HG03196 (cell line): ENCODE results near the gene AMDHD2.

Source experiments
- ATAC-seq: cut with Tn5 transposase; IDR thresholded peaks from one replicate; pipeline ENCODE4 v1.9.1; 2021; ENCODE audit not compliant: unreplicated experiment

AMDHD2 gene

GRCh38 chr16:2515180-2515851 is 4.9 kb upstream of the AMDHD2 start:
- ATAC-seq, result no peak

DNA sequence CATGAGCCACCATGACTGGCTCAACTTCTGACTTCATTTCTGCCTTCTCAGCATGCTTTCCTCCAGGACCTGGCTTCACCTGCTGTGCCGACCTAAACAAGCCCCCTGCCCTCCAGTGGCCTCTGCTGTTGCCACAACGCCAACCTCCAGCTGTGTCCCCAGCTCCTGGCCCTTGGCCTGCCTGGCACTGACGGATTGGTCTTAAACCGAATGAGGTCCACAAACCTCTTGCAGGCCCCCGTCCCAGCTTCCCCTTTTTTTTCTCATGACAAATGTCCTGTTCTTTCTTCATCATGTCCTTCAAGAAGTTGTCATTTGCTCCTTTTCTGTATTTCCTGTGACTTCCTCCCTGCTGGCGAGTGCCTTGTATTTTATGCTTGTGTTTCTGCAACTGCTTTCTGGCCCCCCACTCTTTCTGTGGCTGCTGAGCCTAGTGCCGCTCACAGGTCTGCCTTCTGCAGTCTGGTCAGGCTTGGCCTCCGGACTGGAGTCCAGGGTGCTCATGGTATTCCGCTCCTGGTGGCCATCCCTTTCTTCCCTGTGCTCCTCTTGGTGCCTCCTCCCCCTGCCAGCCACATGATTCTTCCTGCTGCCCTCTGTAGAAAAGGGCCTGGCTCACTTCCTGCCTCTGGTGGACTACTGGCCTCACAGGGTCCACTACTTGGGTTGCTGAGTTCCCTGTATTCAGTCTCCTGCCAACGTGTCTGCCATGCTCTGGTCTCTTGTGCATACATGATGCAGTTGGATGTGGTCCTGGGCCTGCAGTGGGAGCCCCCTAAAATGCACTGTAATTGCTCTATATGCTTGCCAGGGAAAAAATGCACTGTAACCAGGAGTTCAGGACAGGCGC is 3.6 kb upstream of the AMDHD2 start:
- ATAC-seq, result no peak

DNA sequence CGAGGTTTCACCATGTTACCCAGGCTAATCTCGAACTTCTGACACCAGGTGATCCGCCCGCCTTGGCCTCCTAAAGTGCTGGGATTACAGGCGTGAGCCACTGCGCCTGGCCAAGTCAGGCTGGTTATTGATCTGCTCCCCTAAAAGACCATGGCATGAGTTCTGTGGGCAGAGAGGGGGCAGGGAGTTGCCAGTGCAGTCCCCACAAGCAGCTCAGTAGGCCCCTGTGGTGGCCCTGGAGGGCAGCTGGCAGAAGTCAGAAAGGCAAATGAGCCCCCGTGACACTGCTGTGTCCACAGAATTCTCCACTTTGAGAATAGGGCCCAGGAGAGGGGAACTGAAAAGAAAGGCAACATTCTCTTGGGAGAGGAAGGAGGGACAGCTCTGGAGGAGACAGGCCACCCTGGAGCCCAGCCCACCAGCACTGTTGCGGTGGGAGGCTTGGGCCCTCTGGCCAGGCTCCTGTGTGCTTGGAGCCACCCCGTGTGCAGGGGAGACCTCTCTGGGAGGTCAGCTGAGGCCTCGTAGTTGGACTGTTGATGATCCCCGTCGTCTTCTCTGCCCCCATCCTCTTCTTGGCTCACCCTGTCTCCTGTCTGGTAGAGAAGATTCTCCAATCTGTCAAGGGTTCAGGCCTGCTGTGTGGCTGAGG is 2.1 kb upstream of the AMDHD2 start:
- ATAC-seq, result no peak

GRCh38 chr16:2518823-2519710 is 1.1 kb upstream of the AMDHD2 start:
- no peak for ATAC-seq

DNA sequence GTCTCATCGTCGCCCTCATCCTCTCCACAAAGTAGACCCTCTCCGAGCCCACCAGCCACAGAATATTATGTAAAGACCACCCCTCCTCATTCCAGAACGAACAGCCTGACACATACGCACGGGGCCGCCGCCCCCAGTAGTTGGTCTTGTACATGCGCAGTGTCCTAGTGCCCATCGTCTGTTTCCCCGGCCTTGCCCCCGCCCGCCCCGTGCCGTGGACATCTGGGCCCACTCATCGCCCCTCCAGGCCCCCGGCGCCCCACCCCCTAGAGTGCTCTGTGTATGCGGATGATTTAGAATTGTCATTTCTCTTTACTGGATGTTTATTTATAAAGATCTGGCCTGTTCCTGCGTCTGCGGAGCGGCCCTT is 475 bp upstream of the AMDHD2 start:
- ATAC-seq, result no peak

- no peak for ATAC-seq
Measured at GRCh38 chr16:2520784-2521531, 787 bp downstream of the AMDHD2 start.

DNA sequence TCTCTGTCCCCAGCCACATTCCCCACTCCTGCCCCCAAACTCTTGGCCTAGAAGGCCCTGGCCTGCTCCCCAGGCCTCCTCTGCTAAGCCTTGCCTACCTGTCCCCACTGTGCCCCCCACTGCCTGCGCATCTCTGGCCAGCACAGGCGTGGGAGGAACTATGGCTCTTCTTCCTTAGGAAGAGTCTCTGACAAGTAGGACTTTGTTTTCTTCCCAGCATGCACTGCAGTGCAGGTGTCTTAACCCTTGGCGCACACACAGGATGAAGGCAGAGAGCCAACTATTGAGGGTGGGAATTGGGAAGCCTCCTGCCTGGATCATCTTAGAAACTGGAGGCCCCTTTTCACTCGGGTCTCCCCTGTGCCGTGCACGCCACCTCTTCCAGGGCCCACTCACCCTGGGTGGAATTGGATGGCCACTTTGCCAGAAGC is 3.6 kb downstream of the AMDHD2 start:
- no peak for ATAC-seq

DNA sequence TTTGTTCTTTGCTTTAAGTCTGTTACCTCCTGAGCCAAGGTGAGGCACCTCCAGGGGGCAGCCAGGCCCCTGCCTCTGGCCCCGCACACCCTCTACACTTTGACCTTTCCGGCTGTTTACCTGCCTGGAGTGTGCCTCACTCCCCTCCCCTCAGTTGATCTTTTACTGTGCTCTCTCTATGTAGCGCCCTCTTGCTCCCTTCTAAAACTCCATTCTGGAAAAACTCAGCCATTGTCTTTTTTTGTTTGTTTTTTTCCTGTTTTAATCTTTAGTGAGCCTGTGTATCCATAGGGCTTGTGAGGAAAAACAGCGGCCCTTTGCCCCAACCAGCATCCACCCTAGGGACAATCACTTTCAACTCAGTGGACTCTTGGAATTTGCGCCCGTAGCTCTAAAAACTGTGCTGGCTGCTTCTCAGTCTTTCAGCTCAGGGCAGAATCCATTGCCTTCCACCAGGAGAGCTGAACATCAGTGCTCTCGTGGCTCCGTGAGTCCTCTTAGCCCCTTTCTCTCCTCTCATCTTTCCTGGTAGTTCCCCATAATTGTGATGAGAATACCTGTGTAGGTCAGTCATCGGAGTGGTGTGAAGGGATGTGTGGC is 4.3 kb downstream of the AMDHD2 start:
- no peak for ATAC-seq

DNA sequence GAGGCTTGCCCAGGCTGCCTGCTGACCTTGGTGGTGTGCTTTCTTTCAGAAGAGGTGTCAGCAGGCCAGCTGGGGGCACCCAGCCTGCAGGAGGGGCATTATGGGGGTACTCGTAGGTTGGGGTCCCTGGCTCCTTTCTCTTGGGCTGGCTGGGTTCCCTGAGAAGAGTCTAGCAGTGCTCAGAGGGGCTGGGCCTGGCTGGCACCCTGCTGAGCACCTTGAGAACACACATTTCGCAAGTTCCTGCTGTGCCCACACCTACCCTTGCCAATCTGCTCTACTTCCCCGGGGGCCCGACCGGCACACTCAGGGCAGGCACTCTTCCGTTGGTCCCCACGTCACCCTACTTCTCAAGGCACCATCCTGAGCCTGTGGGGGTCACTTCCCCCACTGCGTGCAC is 6.0 kb downstream of the AMDHD2 start:
- no peak for ATAC-seq

- ATAC-seq, result no peak
Measured at GRCh38 chr16:2527071-2527783, 7.1 kb downstream of the AMDHD2 start.

- ATAC-seq, result no peak
Measured at GRCh38 chr16:2527784-2528100, 7.6 kb downstream of the AMDHD2 start.

DNA sequence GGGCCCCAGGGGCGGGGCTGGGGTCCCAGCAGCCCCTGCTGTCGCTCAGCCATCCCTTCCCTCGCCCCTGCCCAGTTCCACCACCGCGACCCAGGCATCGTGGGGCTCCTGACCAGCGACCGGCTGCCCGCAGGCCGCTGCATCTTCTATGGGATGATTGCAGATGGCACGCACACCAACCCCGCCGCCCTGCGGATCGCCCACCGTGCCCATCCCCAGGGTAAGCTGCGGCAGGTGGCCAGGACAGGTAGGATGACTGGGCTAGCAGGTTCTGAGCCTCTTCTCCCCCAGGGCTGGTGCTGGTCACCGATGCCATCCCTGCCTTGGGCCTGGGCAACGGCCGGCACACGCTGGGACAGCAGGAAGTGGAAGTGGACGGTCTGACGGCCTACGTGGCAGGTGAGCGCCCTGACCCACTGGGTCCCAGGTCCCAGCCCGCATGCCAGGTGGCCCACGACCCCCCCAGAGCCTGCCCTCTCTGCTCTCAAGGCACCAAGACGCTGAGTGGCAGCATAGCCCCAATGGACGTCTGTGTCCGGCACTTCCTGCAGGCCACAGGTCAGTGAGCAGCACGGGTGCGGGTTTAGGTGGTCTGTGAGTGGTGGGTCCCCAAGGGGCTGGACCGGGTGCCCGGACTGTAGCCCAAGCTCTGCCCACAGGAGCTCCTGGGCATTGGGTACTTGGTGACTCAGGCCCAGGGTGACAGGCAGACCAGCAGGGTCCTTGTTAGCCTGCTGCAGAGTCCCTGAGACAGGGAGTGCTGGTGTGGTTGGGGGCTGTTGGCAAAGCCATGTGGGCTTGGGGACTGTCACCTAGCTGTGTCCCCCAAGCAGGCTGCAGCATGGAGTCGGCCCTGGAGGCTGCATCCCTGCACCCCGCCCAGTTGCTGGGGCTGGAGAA is 8.2 kb downstream of the AMDHD2 start:
- ATAC-seq, result no peak

DNA sequence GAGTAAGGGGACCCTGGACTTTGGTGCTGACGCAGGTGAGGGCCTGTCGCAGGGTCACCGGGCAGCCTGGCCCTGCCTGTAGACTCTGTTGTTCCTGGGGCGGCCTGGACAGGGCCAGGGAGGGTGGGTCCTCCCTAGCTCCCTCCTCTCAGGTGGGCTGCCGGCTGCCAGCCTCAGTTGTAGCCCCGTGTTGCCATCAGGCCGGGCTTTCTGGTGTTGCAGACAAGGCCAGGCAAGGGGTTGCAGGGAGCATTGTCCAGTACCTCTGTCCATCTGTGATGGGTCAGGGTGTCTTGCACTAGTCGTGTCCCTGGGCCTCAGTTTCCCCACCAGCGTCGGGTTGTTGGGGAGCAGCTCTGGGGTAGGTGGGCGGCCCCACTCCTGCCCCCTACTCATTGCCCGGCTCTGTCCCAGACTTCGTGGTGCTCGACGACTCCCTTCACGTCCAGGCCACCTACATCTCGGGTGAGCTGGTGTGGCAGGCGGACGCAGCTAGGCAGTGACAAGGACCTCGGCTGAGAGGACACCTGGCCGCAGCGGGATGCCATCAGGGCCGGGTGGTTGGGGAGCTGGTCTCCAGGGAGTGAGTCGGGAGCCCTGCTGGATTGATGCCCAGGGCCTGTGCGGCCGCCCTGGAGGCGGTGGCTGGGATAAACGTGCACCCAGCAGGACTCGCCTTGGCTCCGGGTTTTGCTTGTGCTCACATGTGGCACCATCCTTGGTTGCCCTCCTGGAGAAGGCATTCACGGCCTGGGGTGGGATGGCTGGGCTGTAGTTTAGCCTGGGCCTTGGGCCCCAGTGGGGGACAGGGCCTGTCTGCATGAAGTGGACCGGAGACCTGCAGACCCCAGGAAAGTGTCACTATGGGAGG is 9.1 kb downstream of the AMDHD2 start:
- ATAC-seq, result no peak

DNA sequence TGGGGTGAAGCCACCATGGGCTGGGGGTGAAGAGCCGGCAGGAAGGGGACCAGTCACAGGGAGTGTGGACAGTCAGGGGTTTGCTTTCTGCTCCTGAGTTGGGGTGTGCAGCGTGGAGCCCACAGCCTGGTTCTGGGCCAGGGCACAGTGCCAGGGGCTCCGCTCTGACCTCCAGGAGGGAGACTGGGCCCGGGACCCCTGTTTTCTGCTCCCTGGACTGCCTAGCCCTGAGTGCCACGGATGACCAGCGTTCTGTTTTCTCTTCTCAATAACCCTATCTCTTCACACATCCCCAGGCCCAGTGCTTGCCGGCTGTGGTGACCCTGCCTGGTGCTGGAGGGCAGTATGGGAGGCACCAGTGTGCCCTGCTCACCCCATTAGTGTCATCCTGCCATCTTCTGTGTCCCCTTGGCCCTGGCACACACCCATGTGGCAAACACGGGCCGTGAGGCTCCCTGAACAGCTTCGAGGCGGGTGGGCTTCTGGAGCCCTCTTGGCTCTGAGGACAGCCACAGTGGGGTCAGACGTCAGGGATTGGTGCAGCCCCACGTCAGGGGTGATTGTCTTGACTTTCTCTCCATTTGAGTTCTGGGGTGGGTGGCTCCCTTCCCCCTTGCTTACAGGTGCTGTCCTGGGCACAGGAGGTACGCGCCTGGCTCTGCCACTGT is 9.9 kb downstream of the AMDHD2 start:
- ATAC-seq, result no peak

DNA sequence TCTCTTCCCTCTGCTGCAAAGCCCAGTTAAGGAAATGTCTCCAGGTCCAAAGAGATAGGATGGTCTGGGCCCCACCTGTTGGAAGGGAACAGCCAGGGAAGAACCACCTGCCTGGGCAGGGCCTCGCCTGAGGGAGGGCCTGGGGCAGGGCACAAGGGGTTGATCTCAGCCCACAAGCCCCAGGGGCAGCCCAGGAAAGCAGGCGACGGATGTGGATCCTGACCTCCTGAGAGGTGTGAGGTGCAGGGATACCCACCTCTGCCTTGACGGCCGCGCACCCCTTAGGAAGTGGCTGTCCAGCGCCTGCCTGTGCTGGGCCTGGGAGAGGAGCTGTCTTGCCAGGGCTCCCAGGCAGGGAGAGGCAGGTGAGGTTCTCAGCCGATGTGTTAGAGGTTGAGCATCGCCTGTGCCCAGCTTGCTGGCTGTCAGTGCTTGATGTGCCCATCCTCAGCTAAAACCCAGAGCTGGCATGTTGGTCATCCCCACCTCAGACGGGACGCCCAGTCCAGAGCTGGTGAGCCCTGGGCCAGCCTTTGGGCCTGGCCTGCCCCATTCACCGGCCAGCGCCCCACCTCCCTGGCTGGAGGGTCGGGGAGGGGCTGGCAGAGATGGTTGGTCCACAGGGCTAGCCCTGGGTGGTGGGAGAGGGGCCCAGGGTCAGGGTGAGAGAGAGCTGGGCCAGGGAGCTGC is 10.6 kb downstream of the AMDHD2 start:
- no peak for ATAC-seq

- no peak for ATAC-seq
Measured at GRCh38 chr16:2531371-2531695, 11.2 kb downstream of the AMDHD2 start, which contains the start of gene CEMP1. CEMP1 (minus strand) TSS chr16:2531408; CDS start chr16:2531073, 335 bp downstream.
